H9 (cell line): Measurements from ENCODE around the gene DDA1. TPM values are rescaled to one million over a fixed set of nuclear protein-coding genes. Genes with fewer than 3 reads are reported as not detected.
A peak's percentile ranks its signal among the peaks of the same experiment; 100 is the strongest.

Source experiments
- DNase-seq: peaks from one replicate; pipeline ENCODE4 v3.0.0-alpha.2; 2017
- H2AFZ ChIP-seq: one replicate; pipeline ENCODE4 v1.6.1; 2013; ENCODE audit warnings: mild to moderate bottlenecking, low read length, control low read depth, moderate library complexity
- H2AK5ac ChIP-seq: 2 replicates; pipeline ENCODE4 v1.6.1; 2013; ENCODE audit warnings: low read length, control low read depth, mixed read lengths; ENCODE audit not compliant: insufficient read length
- H2BK120ac ChIP-seq: one replicate; pipeline ENCODE4 v1.6.1; 2013; ENCODE audit warnings: low read depth, mild to moderate bottlenecking, low read length, control low read depth, inconsistent platforms; ENCODE audit not compliant: poor library complexity, severe bottlenecking
- H2BK12ac ChIP-seq: 2 replicates; pipeline ENCODE4 v1.6.1; 2013; ENCODE audit warnings: low read length, control low read depth, mixed read lengths, low read depth; ENCODE audit not compliant: insufficient read length
- H2BK15ac ChIP-seq: 2 replicates; pipeline ENCODE4 v1.6.1; 2013; ENCODE audit warnings: low read depth, low read length, control low read depth
- H2BK20ac ChIP-seq: one replicate; pipeline ENCODE4 v1.6.1; 2013; ENCODE audit warnings: low read depth, mild to moderate bottlenecking, low read length, control low read depth, inconsistent platforms; ENCODE audit not compliant: poor library complexity, severe bottlenecking
- H2BK5ac ChIP-seq: 2 replicates; pipeline ENCODE4 v1.6.1; 2013; ENCODE audit warnings: low read length, control low read depth, mixed read lengths; ENCODE audit not compliant: insufficient read length
- H3K14ac ChIP-seq: 2 replicates; pipeline ENCODE4 v1.6.1; 2013; ENCODE audit warnings: low read length, control low read depth; ENCODE audit not compliant: insufficient read depth
- H3K18ac ChIP-seq: 2 replicates; pipeline ENCODE4 v1.6.1; 2013; ENCODE audit warnings: low read depth, mild to moderate bottlenecking, mixed read lengths, low read length, control low read depth; ENCODE audit not compliant: insufficient read length
- H3K23ac ChIP-seq: 2 replicates; pipeline ENCODE4 v1.6.1; 2013; ENCODE audit warnings: low read length, control low read depth, mixed read lengths, low read depth; ENCODE audit not compliant: insufficient read length
- H3K23me2 ChIP-seq: 2 replicates; pipeline ENCODE4 v1.6.1; 2013; ENCODE audit warnings: low read depth, mild to moderate bottlenecking, mixed read lengths, low read length, control low read depth; ENCODE audit not compliant: insufficient read length, poor library complexity, severe bottlenecking
- H3K27ac ChIP-seq: 2 replicates; pipeline ENCODE4 v1.5.1; 2013; ENCODE audit warnings: low read length, control low read depth, mixed read lengths, low read depth; ENCODE audit not compliant: insufficient read length
- H3K27me3 ChIP-seq: 2 replicates; pipeline ENCODE4 v1.6.1; 2013; ENCODE audit warnings: low read length, control low read depth, inconsistent platforms; ENCODE audit not compliant: insufficient read depth
- H3K4ac ChIP-seq: 2 replicates; pipeline ENCODE4 v1.6.1; 2013; ENCODE audit warnings: low read depth, mild to moderate bottlenecking, control low read depth, inconsistent platforms, low read length, moderate library complexity
- H3K4me1 ChIP-seq: 2 replicates; pipeline ENCODE4 v1.6.1; 2013; ENCODE audit warnings: low read length, control low read depth, inconsistent platforms; ENCODE audit not compliant: insufficient read depth
- H3K4me2 ChIP-seq: 2 replicates; pipeline ENCODE4 v1.6.1; 2013; ENCODE audit warnings: low read length, control low read depth, mixed read lengths; ENCODE audit not compliant: insufficient read length, insufficient read depth
- H3K56ac ChIP-seq: 2 replicates; pipeline ENCODE4 v1.6.1; 2013; ENCODE audit warnings: low read depth, mild to moderate bottlenecking, mixed read lengths, low read length, control low read depth; ENCODE audit not compliant: insufficient read length
- H3K79me1 ChIP-seq: 2 replicates; pipeline ENCODE4 v1.6.1; 2013; ENCODE audit warnings: low read depth, mild to moderate bottlenecking, moderate library complexity, low read length, control low read depth, inconsistent platforms; ENCODE audit not compliant: insufficient read depth, poor library complexity, severe bottlenecking
- H3K79me2 ChIP-seq: 2 replicates; pipeline ENCODE4 v1.6.1; 2013; ENCODE audit warnings: low read length, control low read depth, inconsistent platforms; ENCODE audit not compliant: insufficient read depth
- H3K9ac ChIP-seq: 2 replicates; pipeline ENCODE4 v1.6.1; 2013; ENCODE audit warnings: low read length, control low read depth, mixed read lengths; ENCODE audit not compliant: insufficient read length; ENCODE audit errors: extremely low read depth
- H3K9me3 ChIP-seq: one replicate; pipeline ENCODE4 v1.6.1; 2013; ENCODE audit warnings: low read depth, low read length, inconsistent platforms; ENCODE audit not compliant: control insufficient read depth
- H3T11ph ChIP-seq: one replicate; pipeline ENCODE4 v1.6.1; 2013; ENCODE audit warnings: mild to moderate bottlenecking, low read length, control low read depth, inconsistent platforms
- H4K20me1 ChIP-seq: one replicate; pipeline ENCODE4 v1.6.1; 2013; ENCODE audit not compliant: control insufficient read depth, insufficient read length, insufficient read depth
- H4K5ac ChIP-seq: 2 replicates; pipeline ENCODE4 v1.6.1; 2013; ENCODE audit warnings: low read depth, mild to moderate bottlenecking, mixed read lengths, low read length, control low read depth; ENCODE audit not compliant: insufficient read length
- H4K8ac ChIP-seq: replicated peaks from 2 replicates; pipeline ENCODE4 v1.6.1; 2013; ENCODE audit warnings: low read length, control low read depth, mixed read lengths, low read depth; ENCODE audit not compliant: insufficient read length
- H4K91ac ChIP-seq: 2 replicates; pipeline ENCODE4 v1.6.1; 2013; ENCODE audit warnings: low read depth, mild to moderate bottlenecking, moderate library complexity, mixed read lengths, low read length, control low read depth; ENCODE audit not compliant: insufficient read length
- H3K27ac Mint-ChIP-seq, 3 experiments: 2 replicates in 2 of 3; 3 replicates in 1 of 3; pipeline ENCODE4 v1.8.0; 2020 to 2021; ENCODE audit warnings: mixed read lengths in 3 of 3, mild to moderate bottlenecking in 1 of 3, moderate library complexity in 1 of 3
- H3K27me3 Mint-ChIP-seq: 2 replicates; pipeline ENCODE4 v1.8.0; 2021; ENCODE audit warnings: low read depth, mild to moderate bottlenecking, moderate library complexity, mixed read lengths
- H3K36me3 Mint-ChIP-seq, 3 experiments: 2 replicates in 2 of 3; 3 replicates in 1 of 3; pipeline ENCODE4 v1.8.0; 2020 to 2021; ENCODE audit warnings: low read depth in 3 of 3, mixed read lengths in 3 of 3; ENCODE audit not compliant: insufficient read depth in 1 of 3
- H3K4me1 Mint-ChIP-seq, 2 experiments: 2 replicates each; pipeline ENCODE4 v1.8.0; 2020; ENCODE audit warnings: mixed read lengths in 2 of 2
- H3K4me3 Mint-ChIP-seq, 2 experiments: 2 replicates in 1 of 2; 3 replicates in 1 of 2; pipeline ENCODE4 v1.8.0; 2020 to 2021; ENCODE audit warnings: mild to moderate bottlenecking in 2 of 2, mixed read lengths in 2 of 2, moderate library complexity in 1 of 2
- H3K9me3 Mint-ChIP-seq, 2 experiments: 2 replicates in 1 of 2; 3 replicates in 1 of 2; pipeline ENCODE4 v1.8.0; 2020; ENCODE audit warnings: mild to moderate bottlenecking in 2 of 2, mixed read lengths in 2 of 2, moderate library complexity in 1 of 2
- CTCF ChIP-seq: fragments of 200-600 bp; sonication (generic); conservative IDR thresholded peaks from 3 replicates; pipeline ENCODE4 v1.8.0; 2021; ENCODE audit warnings: antibody characterized with exemption, mild to moderate bottlenecking
- WGBS: extraction: QIAGEN DNeasy Blood & Tissue Kit; methylation state at CpG from one replicate; pipeline ENCODE4 v1.1.7; 2013; ENCODE audit warnings: missing lambda C conversion rate, low lambda C conversion rate, mixed read lengths; ENCODE audit not compliant: insufficient read length; ENCODE audit errors: extremely low coverage; 5-methylcytosine and 5-hydroxymethylcytosine counted together
- total RNA-seq: library from RNA; stranded (reverse); gene quantifications from 2 replicates; pipeline ENCODE4 v1.2.1, GENCODE V29; 2021

Gene DDA1
- total RNA-seq, 1 experiment from 2014 or later = 45.7 TPM

DNA sequence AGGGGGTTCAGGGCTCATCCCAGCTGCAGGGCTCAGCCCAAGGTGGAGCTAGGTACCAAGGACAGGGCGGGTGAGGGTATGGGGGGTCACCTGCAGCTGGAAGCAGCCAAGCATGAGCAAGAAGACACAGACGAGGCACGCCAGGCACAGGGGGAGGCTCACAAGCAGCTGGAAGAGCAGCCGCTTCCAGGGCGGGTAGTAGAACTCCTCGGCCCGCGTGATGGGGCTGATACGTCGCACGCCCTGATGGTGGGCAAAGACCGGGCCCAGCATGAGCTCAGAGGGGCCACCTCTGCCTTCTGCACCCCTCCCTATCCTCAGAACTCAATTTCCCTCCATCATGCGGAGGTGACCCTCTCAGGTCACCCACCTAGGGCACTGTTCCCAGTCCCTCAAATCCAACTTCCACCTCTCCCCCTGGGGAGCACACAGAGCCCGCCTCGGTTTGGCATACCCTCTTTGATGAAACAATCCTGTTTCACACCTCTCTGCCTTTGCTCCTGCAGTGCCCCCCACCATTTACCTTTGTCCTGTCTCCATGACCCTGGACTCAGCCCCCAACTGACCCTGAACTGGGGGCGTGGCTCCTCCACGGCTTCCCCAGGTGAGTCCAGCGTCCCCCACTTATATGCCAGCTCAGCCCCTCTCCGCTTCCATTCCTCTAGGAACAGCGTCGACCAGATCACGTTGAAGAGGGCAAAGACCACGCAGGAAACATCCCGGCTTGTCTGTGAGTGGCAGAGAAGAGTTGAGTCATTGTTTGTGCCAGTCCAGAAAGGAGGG, 21.1 kb downstream of the DDA1 start:
- no peak for DNase-seq
- H3K23me2 ChIP-seq = peaks cover 18% of the 10 kb centered on the region
- H3K18ac ChIP-seq = no peak overlapping the region
- no peaks in the 10 kb centered on the region for H3K4me1 ChIP-seq
- no peak overlapping the region for H2AK5ac ChIP-seq
- no peak overlapping the region for H2BK15ac ChIP-seq
- H4K5ac ChIP-seq = no peak overlapping the region
- peaks cover 6% of the 10 kb centered on the region for H3K27me3 Mint-ChIP-seq
- no peak overlapping the region for H2BK5ac ChIP-seq
- H3K23ac ChIP-seq = no peak overlapping the region
- no peak for TF ChIP-seq CTCF
- H3K9me3 ChIP-seq = no peaks in the 10 kb centered on the region
- H4K91ac ChIP-seq = no peak overlapping the region
- H3K4me2 ChIP-seq = no peak overlapping the region
- no peak overlapping the region for H2BK120ac ChIP-seq
- no peak overlapping the region for H4K8ac ChIP-seq
- no peak overlapping the region; a peak in 1 of 7 replicates for H3K27ac Mint-ChIP-seq
- peaks cover 13 to 39% (median 29%) of the 10 kb centered on the region in 3 experiments for H3K36me3 Mint-ChIP-seq
- no peak overlapping the region for H3K56ac ChIP-seq
- WGBS = no CpG with 5 or more reads among the region's 24 CpGs
- no peaks in the 10 kb centered on the region for H3K79me2 ChIP-seq
- H2BK12ac ChIP-seq = no peak overlapping the region
- no peak overlapping the region for H3K4ac ChIP-seq
- no peaks in the 10 kb centered on the region for H3K79me1 ChIP-seq
- no peak overlapping the region for H2AFZ ChIP-seq
- H3K4me3 Mint-ChIP-seq = peak overlapping the region; percentile 24 to 61; a peak in 3 of 5 replicates
- H3K9me3 Mint-ChIP-seq = no peaks in the 10 kb centered on the region; a peak in 1 of 5 replicates
- no peak overlapping the region for H3K14ac ChIP-seq
- H3K9ac ChIP-seq = no peak overlapping the region
- H2BK20ac ChIP-seq = no peak overlapping the region
- H3K27me3 ChIP-seq = no peaks in the 10 kb centered on the region
- H3T11ph ChIP-seq = no peak overlapping the region
- H4K20me1 ChIP-seq = no peaks in the 10 kb centered on the region
- no peak overlapping the region for H3K27ac ChIP-seq
- H3K4me1 Mint-ChIP-seq = peaks cover 16 to 40% of the 10 kb centered on the region in 2 experiments
